ENCODE measurements around the gene NCAPG2. TPM values are rescaled to one million over a fixed set of nuclear protein-coding genes. Genes with fewer than 3 reads are reported as not detected.

Gene NCAPG2
- total and polyA plus RNA-seq, 2 donors from 2014 or later = 1.3 to 6.3 TPM

DNA sequence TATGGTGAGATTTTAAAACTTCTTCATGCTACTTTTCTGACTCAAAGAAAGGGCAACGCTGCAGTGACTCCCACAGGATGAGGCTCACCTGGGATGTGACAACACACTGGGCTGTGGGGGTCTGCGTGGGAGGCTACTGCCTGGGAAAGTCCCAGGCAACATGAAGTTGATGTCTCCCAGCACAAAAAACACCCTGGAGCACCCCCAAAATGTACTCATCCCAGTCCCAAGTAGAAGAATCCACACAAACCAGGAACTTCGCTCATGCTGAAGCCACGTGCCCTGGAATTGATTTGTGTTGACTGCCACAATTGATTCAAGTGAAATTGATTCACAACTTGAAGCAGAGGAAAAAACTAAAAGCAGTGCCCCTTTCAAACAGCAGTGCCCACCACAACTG lies 92.1 kb downstream of the NCAPG2 start:
- intact Hi-C loops (cut with DNase I) = no loop called here
- DNase-seq (no peak), FAIRE-seq (no peak)

DNA sequence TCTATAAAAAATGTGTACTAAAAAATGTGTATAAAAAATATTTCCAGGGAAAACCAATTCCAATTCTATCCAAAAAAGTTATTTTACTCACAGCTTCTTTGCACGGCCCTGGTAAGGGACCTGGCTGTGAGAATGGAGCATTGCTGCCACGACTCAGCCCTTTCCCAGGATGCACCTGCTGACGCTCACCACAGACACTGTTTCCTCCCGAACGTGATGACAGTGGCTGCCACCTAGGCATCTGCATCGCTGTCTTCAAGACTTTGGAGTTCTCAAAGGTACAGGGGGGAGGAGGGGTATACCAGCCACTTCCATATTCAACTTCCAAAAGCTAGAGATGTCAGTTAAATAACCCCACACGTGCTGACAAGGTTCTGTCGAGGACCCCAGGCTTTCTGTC lies 93.1 kb downstream of the NCAPG2 start:
- TF ChIP-seq, protein P1, sequence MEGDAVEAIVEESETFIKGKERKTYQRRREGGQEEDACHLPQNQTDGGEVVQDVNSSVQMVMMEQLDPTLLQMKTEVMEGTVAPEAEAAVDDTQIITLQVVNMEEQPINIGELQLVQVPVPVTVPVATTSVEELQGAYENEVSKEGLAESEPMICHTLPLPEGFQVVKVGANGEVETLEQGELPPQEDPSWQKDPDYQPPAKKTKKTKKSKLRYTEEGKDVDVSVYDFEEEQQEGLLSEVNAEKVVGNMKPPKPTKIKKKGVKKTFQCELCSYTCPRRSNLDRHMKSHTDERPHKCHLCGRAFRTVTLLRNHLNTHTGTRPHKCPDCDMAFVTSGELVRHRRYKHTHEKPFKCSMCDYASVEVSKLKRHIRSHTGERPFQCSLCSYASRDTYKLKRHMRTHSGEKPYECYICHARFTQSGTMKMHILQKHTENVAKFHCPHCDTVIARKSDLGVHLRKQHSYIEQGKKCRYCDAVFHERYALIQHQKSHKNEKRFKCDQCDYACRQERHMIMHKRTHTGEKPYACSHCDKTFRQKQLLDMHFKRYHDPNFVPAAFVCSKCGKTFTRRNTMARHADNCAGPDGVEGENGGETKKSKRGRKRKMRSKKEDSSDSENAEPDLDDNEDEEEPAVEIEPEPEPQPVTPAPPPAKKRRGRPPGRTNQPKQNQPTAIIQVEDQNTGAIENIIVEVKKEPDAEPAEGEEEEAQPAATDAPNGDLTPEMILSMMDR (IDR thresholded peaks at IDR 0.05; ENCODE audit: borderline replicate concordance, extremely low read depth, insufficient read depth) = no peak
- no peaks in the 10 kb centered on the region for H3K9me3 ChIP-seq (ENCODE audit: control insufficient read depth in 2 of 3, insufficient read depth in 1 of 3, low read length in 3 of 3)
- intact Hi-C loops (cut with DNase I) = no loop called here
- no peaks in the 10 kb centered on the region for H3K4me1 ChIP-seq (ENCODE audit: control insufficient read depth in 2 of 3, insufficient read depth in 2 of 3, low read depth in 1 of 3, low read length in 3 of 3)
- DNase-seq = no peak
- H3K36me3 ChIP-seq (ENCODE audit: control insufficient read depth in 2 of 3, insufficient read depth in 3 of 3, low read length in 3 of 3) = no peaks in the 10 kb centered on the region
- no peak for FAIRE-seq
- H3K27ac ChIP-seq (ENCODE audit: low read depth in 2 of 2, low read length in 2 of 2) = no peak overlapping the region
- no peak overlapping the region for H3K9ac ChIP-seq (ENCODE audit: low read length in 3 of 3)
- no peak overlapping the region for H3K4me3 ChIP-seq (ENCODE audit: low read length in 3 of 3)
- no peaks in the 10 kb centered on the region for H3K27me3 ChIP-seq (ENCODE audit: control insufficient read depth, insufficient read depth, low read length)

More for the DNA sequence above, 92.1 kb downstream of the NCAPG2 start:
- no peak overlapping the region for H3K9ac ChIP-seq (ENCODE audit: low read length in 3 of 3)
- H3K36me3 ChIP-seq (ENCODE audit: control insufficient read depth in 2 of 3, insufficient read depth in 3 of 3, low read length in 3 of 3) = no peaks in the 10 kb centered on the region
- H3K9me3 ChIP-seq (ENCODE audit: control insufficient read depth in 2 of 3, insufficient read depth in 1 of 3, low read length in 3 of 3) = no peaks in the 10 kb centered on the region
- H3K27me3 ChIP-seq (ENCODE audit: control insufficient read depth, insufficient read depth, low read length) = no peaks in the 10 kb centered on the region
- no peak overlapping the region for H3K4me3 ChIP-seq (ENCODE audit: low read length in 3 of 3)
- no peak overlapping the region for H3K27ac ChIP-seq (ENCODE audit: low read depth in 2 of 2, low read length in 2 of 2)
- TF ChIP-seq, protein P1 (IDR thresholded peaks at IDR 0.05; ENCODE audit: borderline replicate concordance, extremely low read depth, insufficient read depth) = no peak
- H3K4me1 ChIP-seq (ENCODE audit: control insufficient read depth in 2 of 3, insufficient read depth in 2 of 3, low read depth in 1 of 3, low read length in 3 of 3) = no peaks in the 10 kb centered on the region

DNA sequence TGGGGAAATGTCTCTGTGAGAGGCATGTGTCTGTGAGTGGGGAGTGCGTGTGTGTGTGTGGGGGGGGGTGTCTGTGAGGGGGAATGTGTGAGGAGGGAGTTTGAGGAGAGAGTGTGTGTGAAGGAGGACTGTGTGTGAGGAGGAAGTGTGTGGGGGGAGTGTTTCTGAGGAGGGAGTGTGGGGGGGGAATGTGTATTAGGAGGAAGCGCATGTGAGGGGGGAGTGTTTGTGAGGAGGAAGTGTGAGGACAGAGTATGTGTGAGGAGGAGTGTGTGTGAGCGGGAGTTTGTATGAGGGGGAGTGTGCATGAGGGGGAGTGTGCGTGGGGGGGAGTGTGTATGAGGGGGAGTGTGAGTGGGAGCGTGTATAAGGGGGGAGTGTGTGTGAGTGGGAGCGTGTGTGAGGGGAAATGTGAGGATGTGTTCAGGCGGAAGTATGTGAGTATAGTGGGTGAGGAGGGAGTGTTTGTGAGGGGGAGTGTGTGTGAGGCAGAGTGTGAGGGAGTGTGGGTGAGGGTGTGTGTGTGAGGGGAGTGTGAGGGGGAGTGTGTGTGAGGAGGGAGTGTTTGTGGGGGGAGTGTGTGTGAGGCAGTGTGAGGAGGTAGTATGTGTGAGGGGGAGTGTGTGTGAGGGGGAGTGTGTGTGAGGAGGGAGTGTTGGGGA lies 95.2 kb downstream of the NCAPG2 start:
- Histone ChIP-seq H3K27me3 (ENCODE audit: control insufficient read depth, insufficient read depth, low read length) (no peaks in the 10 kb centered on the region), H3K9me3 (ENCODE audit: control insufficient read depth in 2 of 3, insufficient read depth in 1 of 3, low read length in 3 of 3) (no peaks in the 10 kb centered on the region), H3K9ac (ENCODE audit: low read length in 3 of 3) (no peak overlapping the region), H3K4me1 (ENCODE audit: control insufficient read depth in 2 of 3, insufficient read depth in 2 of 3, low read depth in 1 of 3, low read length in 3 of 3) (no peaks in the 10 kb centered on the region), H3K36me3 (ENCODE audit: control insufficient read depth in 2 of 3, insufficient read depth in 3 of 3, low read length in 3 of 3) (no peaks in the 10 kb centered on the region), H3K4me3 (ENCODE audit: low read length in 3 of 3) (no peak overlapping the region), H3K27ac (ENCODE audit: low read depth in 2 of 2, low read length in 2 of 2) (no peak overlapping the region)
- TF ChIP-seq, protein P1 (IDR thresholded peaks at IDR 0.05; ENCODE audit: borderline replicate concordance, extremely low read depth, insufficient read depth) = no peak
- intact Hi-C loops (cut with DNase I) = no loop called here
- FAIRE-seq = no peak
- peak in 1 of 5 donors; percentile 14 for DNase-seq

DNA sequence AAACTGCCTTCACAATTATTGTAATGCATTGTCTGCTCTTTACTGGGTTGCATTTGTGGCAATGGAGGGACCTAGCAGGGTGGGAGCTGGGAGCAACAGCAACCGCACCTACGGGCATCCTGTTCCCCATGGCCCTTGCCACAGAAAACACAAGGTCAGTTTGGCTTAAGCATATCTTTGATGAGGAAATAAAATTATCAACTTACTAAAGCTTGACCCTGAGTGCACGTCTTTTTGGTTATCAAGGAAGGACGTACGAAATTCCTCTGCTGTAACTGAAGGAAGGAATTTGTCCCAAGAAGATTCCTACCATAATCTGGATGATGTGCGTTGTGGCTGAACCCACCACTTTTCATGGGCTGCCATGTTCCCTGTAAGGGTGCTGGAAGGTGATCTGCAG lies 97.0 kb downstream of the NCAPG2 start:
- intact Hi-C loops (cut with DNase I) = no loop called here
- Histone ChIP-seq H3K36me3 (ENCODE audit: control insufficient read depth in 2 of 3, insufficient read depth in 3 of 3, low read length in 3 of 3) (no peaks in the 10 kb centered on the region), H3K4me1 (ENCODE audit: control insufficient read depth in 2 of 3, insufficient read depth in 2 of 3, low read depth in 1 of 3, low read length in 3 of 3) (no peaks in the 10 kb centered on the region), H3K9ac (ENCODE audit: low read length in 3 of 3) (no peak overlapping the region), H3K4me3 (ENCODE audit: low read length in 3 of 3) (no peak overlapping the region), H3K9me3 (ENCODE audit: control insufficient read depth in 2 of 3, insufficient read depth in 1 of 3, low read length in 3 of 3) (no peaks in the 10 kb centered on the region), H3K27ac (ENCODE audit: low read depth in 2 of 2, low read length in 2 of 2) (no peak overlapping the region), H3K27me3 (ENCODE audit: control insufficient read depth, insufficient read depth, low read length) (no peaks in the 10 kb centered on the region)
- FAIRE-seq (no peak), DNase-seq (no peak)
- TF ChIP-seq, protein P1 (IDR thresholded peaks at IDR 0.05; ENCODE audit: borderline replicate concordance, extremely low read depth, insufficient read depth) = no peak
